Measurements from ENCODE around the gene CLMN.
"Not testable (repeated sequence)": the region's sequence is repeated elsewhere in the genome, so short reads cannot be mapped to it uniquely, and the experiment has no call there.

CLMN gene

GRCh38 chr14:95288672-95289322, 30.9 kb downstream of the CLMN start:
- peaks cover 0 to 8% (median 0%) of the 10 kb centered on the region in 11 experiments; a peak in 2 of 22 replicates for H4K20me1 ChIP-seq
- no peak for TF ChIP-seq Cebpa-rat (IDR thresholded peaks at IDR 0.05)
- H3K4me3 ChIP-seq = no peak overlapping the region
- H3K36me3 ChIP-seq = peaks cover 0 to 12% (median 5%) of the 10 kb centered on the region in 11 experiments; a peak in 5 of 22 replicates
- H3K27me3 ChIP-seq = no peaks in the 10 kb centered on the region
- no peak overlapping the region for H3K27ac ChIP-seq
- no peak overlapping the region for H3K9ac ChIP-seq
- peaks cover 19 to 43% (median 31%) of the 10 kb centered on the region in 10 experiments for H3K4me1 ChIP-seq
- H3K4me2 ChIP-seq = no peak overlapping the region
- H3K9me3 ChIP-seq (replicated peaks in 1 of 11) = peaks cover 12 to 27% (median 19%) of the 10 kb centered on the region in 11 experiments; a peak in 21 of 22 replicates

- H3K9me3 ChIP-seq (replicated peaks in 1 of 11) = peaks cover 12 to 27% (median 19%) of the 10 kb centered on the region in 11 experiments; a peak in 21 of 22 replicates
- peaks cover 19 to 37% (median 25%) of the 10 kb centered on the region in 10 experiments for H3K4me1 ChIP-seq
- TF ChIP-seq Cebpa-rat (IDR thresholded peaks at IDR 0.05) = no peak
- no peak overlapping the region for H3K27ac ChIP-seq
- H3K36me3 ChIP-seq = peaks cover 0 to 12% (median 5%) of the 10 kb centered on the region in 11 experiments; a peak in 5 of 22 replicates
- H4K20me1 ChIP-seq = peaks cover 0 to 8% (median 0%) of the 10 kb centered on the region in 11 experiments; a peak in 2 of 22 replicates
- no peak overlapping the region for H3K4me3 ChIP-seq
- H3K27me3 ChIP-seq = no peaks in the 10 kb centered on the region
- H3K4me2 ChIP-seq = no peak overlapping the region
- H3K9ac ChIP-seq = no peak overlapping the region
Measured at GRCh38 chr14:95287176-95287754, 32.4 kb downstream of the CLMN start.

- H3K4me3 ChIP-seq = no peak overlapping the region
- peaks cover 14 to 31% (median 19%) of the 10 kb centered on the region in 10 experiments for H3K4me1 ChIP-seq
- no peak overlapping the region for H3K9ac ChIP-seq
Measured at GRCh38 chr14:95286645-95287044, 33.1 kb downstream of the CLMN start.

GRCh38 chr14:95285566-95285965, 34.1 kb downstream of the CLMN start:
- H4K20me1 ChIP-seq = no peaks in the 10 kb centered on the region
- TF ChIP-seq Cebpa-rat (IDR thresholded peaks at IDR 0.05) = no peak
- peaks cover 12 to 27% (median 19%) of the 10 kb centered on the region in 11 experiments; a peak in 21 of 22 replicates for H3K9me3 ChIP-seq (replicated peaks in 1 of 11)
- no peaks in the 10 kb centered on the region for H3K27me3 ChIP-seq
- H3K4me3 ChIP-seq = no peak overlapping the region
- H3K36me3 ChIP-seq = peaks cover 0 to 12% (median 5%) of the 10 kb centered on the region in 11 experiments; a peak in 5 of 22 replicates
- no peak overlapping the region for H3K4me2 ChIP-seq
- no peak overlapping the region for H3K27ac ChIP-seq
- peaks cover 4 to 20% (median 9%) of the 10 kb centered on the region in 10 experiments for H3K4me1 ChIP-seq
- no peak overlapping the region for H3K9ac ChIP-seq

More at GRCh38 chr14:95286645-95287044, 33.1 kb downstream of the CLMN start:
- Histone ChIP-seq H3K27ac (no peak overlapping the region), H3K4me2 (no peak overlapping the region), H3K9me3 (replicated peaks in 1 of 11) (peaks cover 12 to 27% (median 19%) of the 10 kb centered on the region in 11 experiments; a peak in 21 of 22 replicates), H3K36me3 (peaks cover 0 to 12% (median 5%) of the 10 kb centered on the region in 11 experiments; a peak in 5 of 22 replicates), H4K20me1 (peaks cover 0 to 8% (median 0%) of the 10 kb centered on the region in 11 experiments; a peak in 2 of 22 replicates), H3K27me3 (no peaks in the 10 kb centered on the region)
- TF ChIP-seq Cebpa-rat (IDR thresholded peaks at IDR 0.05) = no peak

DNA sequence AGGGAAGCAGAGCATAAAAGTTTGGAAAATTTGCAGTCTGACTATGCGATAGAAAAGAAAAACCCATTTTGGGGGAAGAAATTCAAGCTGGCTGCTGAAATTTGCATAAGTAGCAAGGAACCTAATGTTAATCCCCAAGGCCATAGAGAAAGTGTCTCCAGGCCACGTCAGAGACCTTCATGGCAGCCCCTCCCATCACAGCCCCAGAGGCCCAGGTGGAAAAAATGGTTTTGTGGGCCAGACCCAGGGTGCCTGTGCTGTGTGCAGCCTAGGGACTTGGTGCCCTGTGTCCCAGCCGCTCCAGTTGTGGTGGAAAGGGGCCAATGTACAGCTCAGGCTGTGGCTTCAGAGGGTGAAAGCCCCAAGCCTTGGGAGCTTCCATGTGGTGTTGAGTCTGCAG, 35.9 kb downstream of the CLMN start:
- not testable (repeated sequence) for H3K27ac ChIP-seq, H4K20me1 ChIP-seq, H3K27me3 ChIP-seq, H3K4me3 ChIP-seq, H3K9ac ChIP-seq, H3K4me2 ChIP-seq
- peaks cover 0 to 12% (median 3%) of the 10 kb centered on the region in 11 experiments; a peak in 5 of 22 replicates for H3K36me3 ChIP-seq
- peaks cover 0 to 10% (median 0%) of the 10 kb centered on the region in 10 experiments; a peak in 3 of 20 replicates for H3K4me1 ChIP-seq
- peaks cover 12 to 26% (median 22%) of the 10 kb centered on the region in 11 experiments; a peak in 21 of 22 replicates for H3K9me3 ChIP-seq (replicated peaks in 1 of 11)

DNA sequence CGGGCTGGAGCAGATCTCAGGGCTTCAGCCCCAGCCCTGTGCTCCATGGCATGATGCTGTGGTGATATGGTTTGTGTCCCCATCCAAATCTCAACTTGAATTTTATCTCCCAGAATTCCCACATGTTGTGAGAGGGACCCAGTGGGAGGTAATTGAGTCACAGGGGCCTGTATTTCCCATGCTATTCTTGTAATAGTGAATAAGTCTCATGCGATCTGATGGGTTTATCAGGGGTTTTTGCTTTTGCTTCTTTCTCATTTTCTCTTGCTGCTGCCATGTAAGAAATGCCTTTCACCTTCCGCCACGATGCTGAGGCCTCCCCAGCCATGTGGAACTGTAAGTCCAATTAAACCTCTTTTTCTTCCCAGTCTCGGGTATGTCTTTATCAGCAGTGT, 36.7 kb downstream of the CLMN start:
- H3K9ac ChIP-seq, H3K4me3 ChIP-seq, H3K27ac ChIP-seq, H3K27me3 ChIP-seq, H4K20me1 ChIP-seq, H3K4me2 ChIP-seq: not testable (repeated sequence)
- Histone ChIP-seq H3K4me1 (peaks cover 0 to 10% (median 0%) of the 10 kb centered on the region in 10 experiments; a peak in 3 of 20 replicates), H3K9me3 (replicated peaks in 1 of 11) (peaks cover 14 to 32% (median 26%) of the 10 kb centered on the region in 11 experiments; a peak in 21 of 22 replicates), H3K36me3 (peaks cover 0 to 12% (median 0%) of the 10 kb centered on the region in 11 experiments; a peak in 4 of 22 replicates)

DNA sequence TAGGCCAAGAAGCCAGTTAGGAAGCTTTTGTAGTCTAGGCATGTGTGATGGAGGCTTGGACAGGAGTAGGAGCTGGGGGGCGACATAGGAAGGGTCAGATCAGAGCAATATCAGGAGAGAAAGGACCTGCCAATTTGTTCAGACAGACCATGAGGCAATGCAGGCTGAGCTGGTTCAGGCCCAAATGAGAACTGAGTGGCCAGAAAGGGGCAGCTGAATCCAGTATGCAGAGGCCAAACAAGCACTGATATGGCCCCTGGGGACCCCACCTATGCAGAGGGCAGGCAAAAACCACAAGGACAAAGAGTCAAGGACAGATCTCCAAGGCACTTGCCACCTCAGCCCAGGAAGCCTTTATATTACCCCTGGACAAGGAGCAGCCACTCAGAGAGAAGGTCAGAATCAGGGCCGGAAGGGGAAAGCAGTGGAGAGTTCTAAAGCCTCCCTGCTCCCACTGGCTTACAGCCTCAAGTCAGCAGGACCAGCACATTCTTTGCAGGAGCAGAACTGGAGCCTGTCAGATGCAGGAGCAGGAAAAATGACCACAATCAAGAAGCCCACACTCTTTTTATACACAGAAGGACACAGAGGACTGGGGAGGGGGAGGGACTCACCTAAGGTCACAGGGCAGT, 37.2 kb downstream of the CLMN start:
- Histone ChIP-seq H3K4me2 (no peak overlapping the region), H3K27me3 (no peaks in the 10 kb centered on the region), H3K4me1 (peaks cover 0 to 10% (median 0%) of the 10 kb centered on the region in 10 experiments; a peak in 3 of 20 replicates), H3K4me3 (no peak overlapping the region), H4K20me1 (no peaks in the 10 kb centered on the region), H3K27ac (no peak overlapping the region), H3K9ac (no peak overlapping the region), H3K36me3 (peaks cover 0 to 12% (median 0%) of the 10 kb centered on the region in 11 experiments; a peak in 4 of 22 replicates), H3K9me3 (replicated peaks in 1 of 11) (peaks cover 14 to 34% (median 27%) of the 10 kb centered on the region in 11 experiments; a peak in 21 of 22 replicates)
- TF ChIP-seq Cebpa-rat (IDR thresholded peaks at IDR 0.05) = no peak

DNA sequence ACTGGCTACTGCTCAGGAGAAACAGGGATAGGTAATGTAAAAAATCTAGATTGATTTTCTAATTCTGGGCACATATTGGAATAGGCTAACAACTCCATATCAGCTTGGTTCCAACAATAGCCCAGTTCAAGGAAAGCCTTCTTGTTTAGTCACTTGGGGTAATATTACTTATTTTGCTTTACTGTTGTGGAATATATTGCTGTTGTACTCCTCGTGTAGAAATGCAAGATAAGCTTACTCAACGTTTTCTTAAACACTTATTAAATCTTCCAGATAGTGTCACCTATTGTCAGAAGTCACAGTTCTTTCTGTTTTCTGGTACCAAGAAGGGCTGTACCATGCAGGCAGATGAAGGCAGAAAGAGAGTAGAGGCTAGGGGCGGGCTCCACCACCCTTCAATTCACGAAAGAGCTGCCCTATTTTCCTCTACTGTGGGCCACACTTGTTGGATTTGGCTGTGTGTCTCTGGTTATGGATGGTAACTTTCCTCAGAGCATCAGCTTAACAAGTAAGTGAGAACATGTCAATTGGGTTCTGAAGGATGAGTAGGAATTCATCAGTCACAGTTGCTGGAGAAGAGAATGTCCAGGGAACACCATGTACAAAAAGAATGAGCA, 38.0 kb downstream of the CLMN start:
- Histone ChIP-seq H3K4me3 (no peak overlapping the region), H3K9ac (no peak overlapping the region), H3K9me3 (replicated peaks in 1 of 11) (peaks cover 14 to 35% (median 27%) of the 10 kb centered on the region in 11 experiments; a peak in 21 of 22 replicates), H3K4me2 (no peak overlapping the region), H3K27me3 (no peaks in the 10 kb centered on the region), H3K36me3 (peaks cover 0 to 12% (median 0%) of the 10 kb centered on the region in 11 experiments; a peak in 4 of 22 replicates), H3K4me1 (peaks cover 0 to 6% (median 0%) of the 10 kb centered on the region in 10 experiments; a peak in 3 of 20 replicates), H4K20me1 (no peaks in the 10 kb centered on the region), H3K27ac (no peak overlapping the region)
- no peak for TF ChIP-seq Cebpa-rat (IDR thresholded peaks at IDR 0.05)
